GM23338 (cell line): ENCODE measurements around the gene NFIB. TPM values are rescaled to one million over a fixed set of nuclear protein-coding genes. Genes with fewer than 3 reads are reported as not detected.

Experiments
- ATAC-seq: fragments of 200-7000 bp; cut with Tn5 transposase; 3 replicates; pipeline ENCODE4 v1.9.1; 2020
- DNase-seq: peaks from one replicate; pipeline ENCODE4 v3.0.0-alpha.2; 2015; ENCODE audit warnings: low spot score
- H2AFZ ChIP-seq: fragments of 200-600 bp; sonication (generic); 2 replicates; pipeline ENCODE4 v1.8.0; 2016; ENCODE audit warnings: antibody characterized with exemption, mild to moderate bottlenecking, moderate library complexity
- H3F3A ChIP-seq: fragments of 200-600 bp; sonication (generic); replicated peaks from 2 replicates; pipeline ENCODE4 v1.8.0; 2017; ENCODE audit warnings: antibody characterized with exemption, mixed run types, low read depth
- H3K27ac ChIP-seq: fragments of 200-600 bp; sonication (generic); 2 replicates; pipeline ENCODE4 v1.6.1; 2016; ENCODE audit warnings: low read depth
- H3K27me3 ChIP-seq: fragments of 200-600 bp; sonication (generic); 2 replicates; pipeline ENCODE4 v1.8.0; 2016; ENCODE audit warnings: mild to moderate bottlenecking, mixed run types, moderate library complexity; ENCODE audit not compliant: insufficient read depth
- H3K36me3 ChIP-seq: fragments of 200-600 bp; sonication (generic); 2 replicates; pipeline ENCODE4 v1.8.0; 2016; ENCODE audit warnings: mild to moderate bottlenecking; ENCODE audit not compliant: insufficient read depth
- H3K4me1 ChIP-seq: fragments of 200-600 bp; sonication (generic); 2 replicates; pipeline ENCODE4 v1.8.0; 2016; ENCODE audit warnings: mild to moderate bottlenecking, moderate library complexity; ENCODE audit not compliant: insufficient read depth
- H3K4me2 ChIP-seq: fragments of 200-600 bp; sonication (generic); 2 replicates; pipeline ENCODE4 v1.7.1; 2017; ENCODE audit warnings: mixed run types
- H3K4me3 ChIP-seq: fragments of 200-600 bp; sonication (generic); 2 replicates; pipeline ENCODE4 v1.6.1; 2016; ENCODE audit warnings: mixed run types
- H3K79me2 ChIP-seq: fragments of 200-600 bp; sonication (generic); replicated peaks from 2 replicates; pipeline ENCODE4 v1.8.0; 2017; ENCODE audit warnings: mild to moderate bottlenecking; ENCODE audit not compliant: insufficient read depth
- H3K9me2 ChIP-seq: fragments of 200-600 bp; sonication (generic); 2 replicates; pipeline ENCODE4 v1.8.0; 2017; ENCODE audit not compliant: insufficient read depth
- H4K20me1 ChIP-seq: fragments of 200-600 bp; sonication (generic); replicated peaks from 2 replicates; pipeline ENCODE4 v1.8.0; 2017; ENCODE audit warnings: mild to moderate bottlenecking; ENCODE audit not compliant: insufficient read depth
- H3K27ac Mint-ChIP-seq: 2 replicates; pipeline ENCODE4 v1.8.0; 2020; ENCODE audit warnings: inconsistent platforms, mild to moderate bottlenecking, moderate library complexity, mixed read lengths
- H3K27me3 Mint-ChIP-seq: 3 replicates; pipeline ENCODE4 v1.8.0; 2022; ENCODE audit warnings: low read depth, mild to moderate bottlenecking, moderate library complexity, mixed read lengths, inconsistent platforms; ENCODE audit not compliant: insufficient read depth, poor library complexity
- H3K36me3 Mint-ChIP-seq: 3 replicates; pipeline ENCODE4 v1.8.0; 2021; ENCODE audit warnings: low read depth, mild to moderate bottlenecking, inconsistent platforms, moderate library complexity, mixed read lengths
- H3K4me1 Mint-ChIP-seq: 3 replicates; pipeline ENCODE4 v1.8.0; 2020; ENCODE audit warnings: mild to moderate bottlenecking, inconsistent platforms, mixed read lengths
- H3K4me3 Mint-ChIP-seq: 3 replicates; pipeline ENCODE4 v1.8.0; 2021; ENCODE audit warnings: moderate library complexity, mild to moderate bottlenecking, inconsistent platforms, mixed read lengths
- H3K9me3 Mint-ChIP-seq: 3 replicates; pipeline ENCODE4 v1.8.0; 2020; ENCODE audit warnings: moderate library complexity, mild to moderate bottlenecking, inconsistent platforms, mixed read lengths
- ETS1 ChIP-seq: IDR thresholded peaks from 2 replicates; pipeline ENCODE4 v1.6.1; 2016; ENCODE audit warnings: antibody characterized with exemption
- EZH2 ChIP-seq: fragments of 200-600 bp; sonication (generic); IDR thresholded peaks from one replicate; pipeline ENCODE4 v1.8.0; 2017; ENCODE audit warnings: antibody characterized with exemption, mild to moderate bottlenecking, low read depth; ENCODE audit not compliant: unreplicated experiment
- EZH2phosphoT487 ChIP-seq: fragments of 200-600 bp; sonication (generic); IDR thresholded peaks from one replicate; pipeline ENCODE4 v1.8.1; 2018; ENCODE audit warnings: antibody characterized with exemption; ENCODE audit not compliant: unreplicated experiment
- POLR2AphosphoS5 ChIP-seq: IDR thresholded peaks from 2 replicates; pipeline ENCODE4 v1.6.1; 2016; ENCODE audit warnings: antibody characterized with exemption, low read depth
- STAT1 ChIP-seq: IDR thresholded peaks from one replicate; pipeline ENCODE4 v1.6.1; 2016; ENCODE audit warnings: antibody characterized with exemption; ENCODE audit not compliant: unreplicated experiment
- ZNF114 ChIP-seq: fragments of 250-450 bp; sonication (Bioruptor Pico); IDR thresholded peaks from 2 replicates; pipeline ENCODE4 v1.5.0; 2020; ENCODE audit warnings: mild to moderate bottlenecking, moderate library complexity
- ZNF331 ChIP-seq: fragments of 250-450 bp; sonication (Bioruptor Pico); IDR thresholded peaks from 2 replicates; pipeline ENCODE4 v1.5.0; 2020; ENCODE audit warnings: low read depth, mild to moderate bottlenecking, moderate library complexity
- polyA plus RNA-seq: library from polyadenylated mRNA; unstranded; fragments of >200 nt; fragmentation: Nextera tagmentation; extraction: Ambion mirVana; gene quantifications from 2 replicates; pipeline ENCODE4 v1.2.1, GENCODE V29; 2016
- total RNA-seq: library from RNA; depleted of rRNA; stranded (reverse); fragments of >200 nt; shearing (Covaris generic); gene quantifications from 2 replicates; pipeline ENCODE4 v1.2.3, GENCODE V29; 2014
- TF ChIP-seq, protein P1 (sequence below), 2 experiments: fragments of 200-600 bp in 1 of 2; sonication (generic) in 1 of 2; conservative IDR thresholded peaks; 2 replicates each; pipeline versions ENCODE4 v1.5.1 to v1.6.1; 2016 to 2017; ENCODE audit warnings: antibody characterized with exemption in 2 of 2, low read depth in 2 of 2, mild to moderate bottlenecking in 2 of 2, moderate library complexity in 1 of 2
- TF ChIP-seq, protein P2 (sequence below): IDR thresholded peaks from one replicate; pipeline ENCODE4 v1.6.1; 2018; ENCODE audit warnings: antibody characterized with exemption; ENCODE audit not compliant: unreplicated experiment

Gene NFIB
- total and polyA plus RNA-seq, 2 experiments from 2014 or later = 3.9 to 4.7 TPM

DNA sequence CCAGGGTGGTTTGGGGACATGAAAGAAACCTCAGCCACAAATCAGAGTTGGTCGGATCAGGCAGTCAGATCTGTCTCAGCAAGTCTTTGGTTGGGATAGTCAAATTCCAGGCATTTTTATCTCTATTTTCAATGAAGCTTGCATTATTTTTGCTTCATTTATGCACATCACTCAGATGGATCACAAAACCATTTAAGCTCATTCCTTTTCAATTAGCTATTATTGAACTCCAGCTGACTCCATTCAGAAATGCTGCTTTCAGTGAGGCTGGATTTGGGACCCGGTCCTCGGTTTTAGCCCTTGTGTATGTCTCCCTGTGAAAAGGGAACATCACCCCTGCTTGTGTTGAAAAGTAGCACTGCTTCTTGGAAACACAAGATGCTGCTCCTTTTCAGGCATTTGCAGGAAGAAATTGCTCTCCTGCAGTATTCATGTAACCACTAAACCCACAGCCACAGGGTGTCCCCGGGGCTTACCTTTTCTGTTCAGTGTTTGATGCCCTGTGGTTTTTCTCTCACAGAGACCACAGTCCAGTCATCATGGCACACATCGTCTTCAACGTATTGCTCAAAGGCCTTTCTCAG, 232.9 kb downstream of the NFIB start:
- peak; percentile 13 for DNase-seq
- Mint-ChIP-seq H3K27ac (no peak overlapping the region; the same call in 1 of the 2 replicates), H3K9me3 (no peaks in the 10 kb centered on the region), H3K36me3 (no peaks in the 10 kb centered on the region), H3K4me3 (no peak overlapping the region), H3K4me1 (peaks cover 34% of the 10 kb centered on the region), H3K27me3 (no peaks in the 10 kb centered on the region)
- Histone ChIP-seq H3K27ac (no peak overlapping the region), H3K4me2 (no peak overlapping the region), H3K36me3 (no peaks in the 10 kb centered on the region), H4K20me1 (no peaks in the 10 kb centered on the region), H3K9me2 (no peaks in the 10 kb centered on the region), H3K4me3 (no peak overlapping the region), H3K27me3 (no peaks in the 10 kb centered on the region), H3F3A (no peaks in the 10 kb centered on the region), H3K4me1 (peaks cover 4% of the 10 kb centered on the region), H2AFZ (no peak overlapping the region), H3K79me2 (no peaks in the 10 kb centered on the region)
- peak; percentile 40; the same call in 2 of the 3 replicates for ATAC-seq
- TF ChIP-seq, protein P1, sequence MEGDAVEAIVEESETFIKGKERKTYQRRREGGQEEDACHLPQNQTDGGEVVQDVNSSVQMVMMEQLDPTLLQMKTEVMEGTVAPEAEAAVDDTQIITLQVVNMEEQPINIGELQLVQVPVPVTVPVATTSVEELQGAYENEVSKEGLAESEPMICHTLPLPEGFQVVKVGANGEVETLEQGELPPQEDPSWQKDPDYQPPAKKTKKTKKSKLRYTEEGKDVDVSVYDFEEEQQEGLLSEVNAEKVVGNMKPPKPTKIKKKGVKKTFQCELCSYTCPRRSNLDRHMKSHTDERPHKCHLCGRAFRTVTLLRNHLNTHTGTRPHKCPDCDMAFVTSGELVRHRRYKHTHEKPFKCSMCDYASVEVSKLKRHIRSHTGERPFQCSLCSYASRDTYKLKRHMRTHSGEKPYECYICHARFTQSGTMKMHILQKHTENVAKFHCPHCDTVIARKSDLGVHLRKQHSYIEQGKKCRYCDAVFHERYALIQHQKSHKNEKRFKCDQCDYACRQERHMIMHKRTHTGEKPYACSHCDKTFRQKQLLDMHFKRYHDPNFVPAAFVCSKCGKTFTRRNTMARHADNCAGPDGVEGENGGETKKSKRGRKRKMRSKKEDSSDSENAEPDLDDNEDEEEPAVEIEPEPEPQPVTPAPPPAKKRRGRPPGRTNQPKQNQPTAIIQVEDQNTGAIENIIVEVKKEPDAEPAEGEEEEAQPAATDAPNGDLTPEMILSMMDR (conservative IDR thresholded peaks at IDR 0.05; ENCODE audit: low read depth in 2 of 2) = 0 out of 4 replicates have a peak, but pooled peaks of 1 of the 2 experiments have one; percentile 1
- TF ChIP-seq STAT1 = no peak

DNA sequence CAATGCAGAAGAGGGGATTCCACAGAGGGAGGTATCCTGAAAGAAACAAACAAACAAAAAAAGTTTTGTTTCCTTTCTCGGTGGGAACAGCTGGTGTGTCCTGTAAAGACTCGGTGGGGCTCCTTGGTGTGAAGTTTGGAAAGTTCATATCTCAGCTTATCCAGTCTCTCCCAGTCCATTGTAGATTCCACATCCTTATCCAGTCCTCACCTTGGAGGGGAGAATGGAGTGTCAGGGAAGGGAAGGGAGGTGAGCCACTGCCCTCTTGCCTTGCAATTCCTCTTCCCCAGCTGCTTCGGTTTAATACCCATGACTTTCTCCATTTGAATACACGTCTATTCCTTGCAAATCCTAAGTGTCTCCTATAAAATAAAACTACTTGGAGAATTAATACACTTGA, 234.5 kb downstream of the NFIB start:
- peaks cover 34% of the 10 kb centered on the region for H3K4me1 Mint-ChIP-seq
- DNase-seq (no peak), ATAC-seq (peak; percentile 55)
- no peak overlapping the region for H3K4me3 Mint-ChIP-seq
- H3K36me3 Mint-ChIP-seq = no peaks in the 10 kb centered on the region
- Histone ChIP-seq H3K4me1 (peaks cover 4% of the 10 kb centered on the region), H3K9me2 (peaks cover 7% of the 10 kb centered on the region), H3F3A (no peaks in the 10 kb centered on the region), H3K36me3 (no peaks in the 10 kb centered on the region), H3K4me2 (no peak overlapping the region), H3K79me2 (no peaks in the 10 kb centered on the region), H3K27ac (no peak overlapping the region), H2AFZ (no peak overlapping the region), H4K20me1 (no peaks in the 10 kb centered on the region), H3K27me3 (no peaks in the 10 kb centered on the region), H3K4me3 (no peak overlapping the region)
- no peaks in the 10 kb centered on the region for H3K27me3 Mint-ChIP-seq
- H3K27ac Mint-ChIP-seq = no peak overlapping the region
- H3K9me3 Mint-ChIP-seq = no peaks in the 10 kb centered on the region
- TF ChIP-seq, protein P1 (conservative IDR thresholded peaks at IDR 0.05; ENCODE audit: low read depth in 2 of 2) = no peak
- TF ChIP-seq ZNF331 (CRISPR knock-in tag) (no peak), ZNF114 (CRISPR knock-in tag) (no peak), EZH2phosphoT487 (no peak), POLR2AphosphoS5 (no peak), EZH2 (no peak), ETS1 (no peak)
- TF ChIP-seq, protein P2, sequence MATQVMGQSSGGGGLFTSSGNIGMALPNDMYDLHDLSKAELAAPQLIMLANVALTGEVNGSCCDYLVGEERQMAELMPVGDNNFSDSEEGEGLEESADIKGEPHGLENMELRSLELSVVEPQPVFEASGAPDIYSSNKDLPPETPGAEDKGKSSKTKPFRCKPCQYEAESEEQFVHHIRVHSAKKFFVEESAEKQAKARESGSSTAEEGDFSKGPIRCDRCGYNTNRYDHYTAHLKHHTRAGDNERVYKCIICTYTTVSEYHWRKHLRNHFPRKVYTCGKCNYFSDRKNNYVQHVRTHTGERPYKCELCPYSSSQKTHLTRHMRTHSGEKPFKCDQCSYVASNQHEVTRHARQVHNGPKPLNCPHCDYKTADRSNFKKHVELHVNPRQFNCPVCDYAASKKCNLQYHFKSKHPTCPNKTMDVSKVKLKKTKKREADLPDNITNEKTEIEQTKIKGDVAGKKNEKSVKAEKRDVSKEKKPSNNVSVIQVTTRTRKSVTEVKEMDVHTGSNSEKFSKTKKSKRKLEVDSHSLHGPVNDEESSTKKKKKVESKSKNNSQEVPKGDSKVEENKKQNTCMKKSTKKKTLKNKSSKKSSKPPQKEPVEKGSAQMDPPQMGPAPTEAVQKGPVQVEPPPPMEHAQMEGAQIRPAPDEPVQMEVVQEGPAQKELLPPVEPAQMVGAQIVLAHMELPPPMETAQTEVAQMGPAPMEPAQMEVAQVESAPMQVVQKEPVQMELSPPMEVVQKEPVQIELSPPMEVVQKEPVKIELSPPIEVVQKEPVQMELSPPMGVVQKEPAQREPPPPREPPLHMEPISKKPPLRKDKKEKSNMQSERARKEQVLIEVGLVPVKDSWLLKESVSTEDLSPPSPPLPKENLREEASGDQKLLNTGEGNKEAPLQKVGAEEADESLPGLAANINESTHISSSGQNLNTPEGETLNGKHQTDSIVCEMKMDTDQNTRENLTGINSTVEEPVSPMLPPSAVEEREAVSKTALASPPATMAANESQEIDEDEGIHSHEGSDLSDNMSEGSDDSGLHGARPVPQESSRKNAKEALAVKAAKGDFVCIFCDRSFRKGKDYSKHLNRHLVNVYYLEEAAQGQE = no peak
